ENCODE measurements around the gene SKIC8. TPM values are rescaled to one million over a fixed set of nuclear protein-coding genes. Genes with fewer than 3 reads are reported as not detected.

SKIC8 gene
- total RNA-seq, 4 donors from 2014 or later, result 9.0 to 51.4 (median 44.1) TPM

GRCh38 chr15:78242128-78242527 lies 57.3 kb downstream of the SKIC8 start:
- H3K4me1 ChIP-seq, result peaks cover 0 to 25% (median 19%) of the 10 kb centered on the region in 4 donors
- WGBS, 2 donors (ENCODE audit: low coverage in 1 of 2), result 56% methylated on average over 5 of the region's 5 CpGs; no CpG with 5 or more reads in 1 of the 2 donors
- peak; percentile 57 for DNase-seq
- H3K27me3 ChIP-seq, result no peaks in the 10 kb centered on the region
- in situ Hi-C loops (cut with MboI; ENCODE audit: low pct_ligation_motif_present in 1 of 4, low pct_unique_long_range_greater_than_20kb in 1 of 4, low sequenced_read_pairs in 3 of 4), result loop anchor here (5.0 to 25.0 kb wide), 3 partner anchors 125 to 280 kb away; no protein-coding TSS in a partner anchor
- intact Hi-C loops (cut with DNase I; ENCODE audit: low total_unique reads), result loop anchor here (5.0 kb wide), 2 partner anchors 65 to 130 kb away; no protein-coding TSS in a partner anchor
- peak in 4 of 5 experiments; percentile 40 to 63 (median 46) for TF ChIP-seq CTCF (IDR thresholded peaks at IDR 0.05)
- TF ChIP-seq POLR2AphosphoS5 (IDR thresholded peaks at IDR 0.05), result no peak
- no peaks in the 10 kb centered on the region for H3K36me3 ChIP-seq
- no peaks in the 10 kb centered on the region for H3K9me3 ChIP-seq
- H3K4me3 ChIP-seq, result no peak overlapping the region
- no peak overlapping the region for H3K27ac ChIP-seq

GRCh38 chr15:78241017-78241416 lies 58.4 kb downstream of the SKIC8 start:
- Histone ChIP-seq H3K4me3 (no peak overlapping the region), H3K9me3 (no peaks in the 10 kb centered on the region), H3K27me3 (no peaks in the 10 kb centered on the region), H3K27ac (no peak overlapping the region), H3K36me3 (no peaks in the 10 kb centered on the region), H3K4me1 (peaks cover 0 to 25% (median 19%) of the 10 kb centered on the region in 4 donors)
- no peak for TF ChIP-seq EP300 (IDR thresholded peaks at IDR 0.05; ENCODE audit: low read depth)
- no peak for TF ChIP-seq POLR2A (IDR thresholded peaks at IDR 0.05)
- TF ChIP-seq POLR2AphosphoS5 (IDR thresholded peaks at IDR 0.05), result no peak
- TF ChIP-seq CTCF (IDR thresholded peaks at IDR 0.05), result peak; percentile 85 to 89 (median 87)
- intact Hi-C loops (cut with DNase I; ENCODE audit: low total_unique reads) (loop anchor here (5.0 kb wide), 2 partner anchors 64 to 129 kb away; no protein-coding TSS in a partner anchor), in situ Hi-C loops (cut with MboI; ENCODE audit: low pct_ligation_motif_present in 1 of 4, low pct_unique_long_range_greater_than_20kb in 1 of 4, low sequenced_read_pairs in 3 of 4) (loop anchor here (5.0 to 25.0 kb wide), 3 partner anchors 124 to 279 kb away; no protein-coding TSS in a partner anchor)
- 9% methylated on average over 12 of the region's 12 CpGs; no CpG with 5 or more reads in 1 of the 2 donors for WGBS, 2 donors (ENCODE audit: low coverage in 1 of 2)
- peak; percentile 91 for DNase-seq

GRCh38 chr15:78239811-78240210 lies 59.6 kb downstream of the SKIC8 start:
- intact Hi-C loops (cut with DNase I; ENCODE audit: low total_unique reads), result loop anchor here (5.0 kb wide), 2 partner anchors 63 to 128 kb away; no protein-coding TSS in a partner anchor

GRCh38 chr15:78237146-78237545 lies 62.3 kb downstream of the SKIC8 start:
- 75 to 87% methylated on average over 5 to 6 of the region's 6 CpGs for WGBS, 2 donors (ENCODE audit: low coverage in 1 of 2)
- in situ Hi-C loops (cut with MboI; ENCODE audit: low pct_ligation_motif_present in 1 of 4, low pct_unique_long_range_greater_than_20kb in 1 of 4, low sequenced_read_pairs in 3 of 4), result loop anchor here (5.0 to 25.0 kb wide), 4 partner anchors 120 to 275 kb away; no protein-coding TSS in a partner anchor
- DNase-seq, result no peak
- Histone ChIP-seq H3K27me3 (no peaks in the 10 kb centered on the region), H3K27ac (no peak overlapping the region), H3K36me3 (no peaks in the 10 kb centered on the region), H3K4me3 (no peak overlapping the region), H3K9me3 (no peaks in the 10 kb centered on the region), H3K4me1 (peaks cover 0 to 1% (median 0%) of the 10 kb centered on the region in 4 donors)
- TF ChIP-seq EP300 (IDR thresholded peaks at IDR 0.05; ENCODE audit: low read depth) (no peak), POLR2A (IDR thresholded peaks at IDR 0.05) (no peak), CTCF (IDR thresholded peaks at IDR 0.05) (no peak), POLR2AphosphoS5 (IDR thresholded peaks at IDR 0.05) (no peak)
- intact Hi-C loops (cut with DNase I; ENCODE audit: low total_unique reads), result no loop called here

More at GRCh38 chr15:78239811-78240210, 59.6 kb downstream of the SKIC8 start:
- no peaks in the 10 kb centered on the region for H3K36me3 ChIP-seq
- H3K27ac ChIP-seq, result no peak overlapping the region
- no peak for TF ChIP-seq CTCF (IDR thresholded peaks at IDR 0.05)
- no peak for TF ChIP-seq EP300 (IDR thresholded peaks at IDR 0.05; ENCODE audit: low read depth)
- whole genome bisulfite sequencing, 2 donors (ENCODE audit: low coverage in 1 of 2), result 82 to 85% methylated on average over 2 to 5 of the region's 5 CpGs
- H3K27me3 ChIP-seq, result no peaks in the 10 kb centered on the region
- DNase-seq, result no peak
- H3K4me1 ChIP-seq, result peaks cover 0 to 25% (median 18%) of the 10 kb centered on the region in 4 donors
- H3K9me3 ChIP-seq, result no peaks in the 10 kb centered on the region
- no peak overlapping the region for H3K4me3 ChIP-seq
- in situ Hi-C loops (cut with MboI; ENCODE audit: low pct_ligation_motif_present in 1 of 4, low pct_unique_long_range_greater_than_20kb in 1 of 4, low sequenced_read_pairs in 3 of 4), result loop anchor here (5.0 to 25.0 kb wide), 4 partner anchors 123 to 278 kb away; no protein-coding TSS in a partner anchor
